HEK293 (cell line): ENCODE results near the gene SLK.

Source experiments
- CTCF ChIP-seq: fragments of 450-650 bp; formaldehyde crosslinking; IDR thresholded peaks from 2 replicates; pipeline ENCODE4 v1.5.1; 2016; ENCODE audit warnings: missing biosample characterization, missing genetic modification characterization
- FEZF1 ChIP-seq: fragments of 450-650 bp; formaldehyde crosslinking; IDR thresholded peaks from 2 replicates; pipeline ENCODE4 v1.5.1; 2016; ENCODE audit warnings: missing biosample characterization, missing genetic modification characterization
- IKZF3 ChIP-seq: fragments of 450-650 bp; IDR thresholded peaks from 2 replicates; pipeline ENCODE4 v1.5.0; 2018; ENCODE audit warnings: missing biosample characterization, mild to moderate bottlenecking, missing genetic modification characterization, moderate library complexity
- KLF8 ChIP-seq: fragments of 450-650 bp; formaldehyde crosslinking; IDR thresholded peaks from 2 replicates; pipeline ENCODE4 v1.5.1; 2016; ENCODE audit warnings: missing biosample characterization, missing genetic modification characterization
- MEIS1 ChIP-seq: sonication (generic); formaldehyde crosslinking; IDR thresholded peaks from 2 replicates; pipeline ENCODE4 v1.8.1; 2022; ENCODE audit warnings: missing genetic modification reagents, mild to moderate bottlenecking, borderline replicate concordance
- REPIN1 ChIP-seq: fragments of 450-650 bp; formaldehyde crosslinking; IDR thresholded peaks from 2 replicates; pipeline ENCODE4 v1.5.1; 2017; ENCODE audit warnings: missing biosample characterization, missing genetic modification characterization, low read depth
- SCRT1 ChIP-seq: fragments of 450-650 bp; formaldehyde crosslinking; IDR thresholded peaks from 2 replicates; pipeline ENCODE4 v1.5.1; 2016; ENCODE audit warnings: missing biosample characterization, missing genetic modification characterization, borderline replicate concordance
- SETDB1 ChIP-seq: IDR thresholded peaks from one replicate; pipeline ENCODE4 v1.6.1; 2017; ENCODE audit warnings: mild to moderate bottlenecking, low read length, moderate library complexity, mixed read lengths; ENCODE audit not compliant: insufficient read length
- SP7 ChIP-seq: fragments of 450-650 bp; formaldehyde crosslinking; IDR thresholded peaks from 2 replicates; pipeline ENCODE4 v1.5.1; 2016; ENCODE audit warnings: missing biosample characterization, missing genetic modification characterization
- ZBTB10 ChIP-seq: fragments of 450-650 bp; formaldehyde crosslinking; IDR thresholded peaks from 2 replicates; pipeline ENCODE4 v1.5.1; 2016; ENCODE audit warnings: missing biosample characterization, missing genetic modification characterization
- ZBTB20 ChIP-seq: fragments of 450-650 bp; formaldehyde crosslinking; IDR thresholded peaks from 2 replicates; pipeline ENCODE4 v1.5.1; 2016; ENCODE audit warnings: missing biosample characterization, missing genetic modification characterization
- ZBTB48 ChIP-seq: fragments of 450-650 bp; formaldehyde crosslinking; IDR thresholded peaks from 2 replicates; pipeline ENCODE4 v1.5.1; 2016; ENCODE audit warnings: missing biosample characterization, missing genetic modification characterization
- ZEB2 ChIP-seq: fragments of 450-650 bp; formaldehyde crosslinking; IDR thresholded peaks from 2 replicates; pipeline ENCODE4 v1.5.1; 2016; ENCODE audit warnings: missing biosample characterization, missing genetic modification characterization
- ZFP41 ChIP-seq: fragments of 450-650 bp; formaldehyde crosslinking; IDR thresholded peaks from 2 replicates; pipeline ENCODE4 v1.5.1; 2016; ENCODE audit warnings: missing biosample characterization, missing genetic modification characterization, borderline replicate concordance
- ZFP69B ChIP-seq: fragments of 450-650 bp; formaldehyde crosslinking; IDR thresholded peaks from 2 replicates; pipeline ENCODE4 v1.5.1; 2016; ENCODE audit warnings: missing biosample characterization, missing genetic modification characterization
- ZNF2 ChIP-seq: fragments of 450-650 bp; formaldehyde crosslinking; IDR thresholded peaks from 2 replicates; pipeline ENCODE4 v1.5.1; 2016; ENCODE audit warnings: missing biosample characterization, missing genetic modification characterization
- ZNF223 ChIP-seq: fragments of 450-650 bp; formaldehyde crosslinking; IDR thresholded peaks from 2 replicates; pipeline ENCODE4 v1.5.1; 2016; ENCODE audit warnings: missing biosample characterization, missing genetic modification characterization
- ZNF239 ChIP-seq: fragments of 450-650 bp; formaldehyde crosslinking; IDR thresholded peaks from 2 replicates; pipeline ENCODE4 v1.5.1; 2016; ENCODE audit warnings: missing biosample characterization, missing genetic modification characterization
- ZNF324 ChIP-seq: fragments of 450-650 bp; formaldehyde crosslinking; IDR thresholded peaks from 2 replicates; pipeline ENCODE4 v1.5.1; 2016; ENCODE audit warnings: missing biosample characterization, missing genetic modification characterization
- ZNF341 ChIP-seq: fragments of 450-650 bp; formaldehyde crosslinking; IDR thresholded peaks from 2 replicates; pipeline ENCODE4; 2016; ENCODE audit warnings: low read depth, missing biosample characterization, missing genetic modification characterization
- ZNF501 ChIP-seq: fragments of 450-650 bp; formaldehyde crosslinking; IDR thresholded peaks from 2 replicates; pipeline ENCODE4 v1.5.1; 2016; ENCODE audit warnings: missing biosample characterization, missing genetic modification characterization
- ZNF549 ChIP-seq: fragments of 450-650 bp; IDR thresholded peaks from 2 replicates; pipeline ENCODE4 v1.5.1; 2018; ENCODE audit warnings: missing biosample characterization, missing genetic modification characterization, mild to moderate bottlenecking, inconsistent platforms, moderate library complexity
- ZNF555 ChIP-seq: fragments of 450-650 bp; formaldehyde crosslinking; conservative IDR thresholded peaks from 2 replicates; pipeline ENCODE4 v1.5.1; 2017; ENCODE audit warnings: missing biosample characterization, mild to moderate bottlenecking, missing genetic modification characterization, inconsistent platforms
- ZNF571 ChIP-seq: fragments of 450-650 bp; formaldehyde crosslinking; IDR thresholded peaks from 2 replicates; pipeline ENCODE4 v1.5.0; 2017; ENCODE audit warnings: missing biosample characterization, missing genetic modification characterization
- ZNF621 ChIP-seq: fragments of 450-650 bp; formaldehyde crosslinking; IDR thresholded peaks from 2 replicates; pipeline ENCODE4 v1.5.1; 2017; ENCODE audit warnings: missing biosample characterization, missing genetic modification characterization
- ZNF654 ChIP-seq: fragments of 450-650 bp; formaldehyde crosslinking; IDR thresholded peaks from 2 replicates; pipeline ENCODE4 v1.5.1; 2016; ENCODE audit warnings: low read depth, missing biosample characterization, missing genetic modification characterization
- ZNF785 ChIP-seq: fragments of 450-650 bp; formaldehyde crosslinking; IDR thresholded peaks from 2 replicates; pipeline ENCODE4 v1.5.1; 2016; ENCODE audit warnings: missing biosample characterization, missing genetic modification characterization
- ZNF791 ChIP-seq: fragments of 450-650 bp; formaldehyde crosslinking; IDR thresholded peaks from 2 replicates; pipeline ENCODE4 v1.5.1; 2016; ENCODE audit warnings: missing biosample characterization, missing genetic modification characterization
- ZSCAN23 ChIP-seq: fragments of 450-650 bp; formaldehyde crosslinking; IDR thresholded peaks from 2 replicates; pipeline ENCODE4 v1.5.1; 2016; ENCODE audit warnings: missing biosample characterization, missing genetic modification characterization
- ZSCAN5A ChIP-seq: fragments of 450-650 bp; formaldehyde crosslinking; IDR thresholded peaks from 2 replicates; pipeline ENCODE4 v1.5.1; 2016; ENCODE audit warnings: missing biosample characterization, missing genetic modification characterization
- TF ChIP-seq, protein P1 (sequence below): fragments of 450-650 bp; formaldehyde crosslinking; IDR thresholded peaks from 2 replicates; pipeline ENCODE4 v1.5.1; 2016; ENCODE audit warnings: missing biosample characterization, missing genetic modification characterization
- TF ChIP-seq, protein P2 (sequence below): fragments of 450-650 bp; formaldehyde crosslinking; IDR thresholded peaks from 2 replicates; pipeline ENCODE4 v1.5.1; 2017; ENCODE audit warnings: missing biosample characterization, missing genetic modification characterization
- TF ChIP-seq, protein P3 (sequence below): fragments of 450-650 bp; IDR thresholded peaks from 2 replicates; pipeline ENCODE4 v1.5.1; 2018; ENCODE audit warnings: missing biosample characterization, mild to moderate bottlenecking, missing genetic modification characterization

SLK gene

DNA sequence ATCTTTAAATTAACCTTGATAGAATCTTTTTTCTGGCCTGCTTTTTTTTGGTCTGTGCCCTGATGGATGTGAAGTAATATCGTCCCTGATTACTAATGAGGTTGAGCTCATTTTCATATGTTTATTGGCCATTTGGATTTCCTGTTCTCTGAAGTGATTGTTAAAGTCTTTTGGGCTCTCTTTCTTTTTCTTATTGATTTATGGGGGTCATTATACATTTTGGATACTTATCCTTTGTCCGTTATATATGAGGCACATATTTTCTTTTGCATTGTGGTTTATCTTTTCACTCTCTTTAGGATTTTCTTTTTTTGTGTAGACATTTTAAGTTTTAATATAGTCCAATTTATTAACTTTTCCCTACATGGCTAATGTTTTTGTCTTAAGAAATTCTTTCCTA, 12.6 kb downstream of the SLK start (continued):
- TF ChIP-seq, protein P1, sequence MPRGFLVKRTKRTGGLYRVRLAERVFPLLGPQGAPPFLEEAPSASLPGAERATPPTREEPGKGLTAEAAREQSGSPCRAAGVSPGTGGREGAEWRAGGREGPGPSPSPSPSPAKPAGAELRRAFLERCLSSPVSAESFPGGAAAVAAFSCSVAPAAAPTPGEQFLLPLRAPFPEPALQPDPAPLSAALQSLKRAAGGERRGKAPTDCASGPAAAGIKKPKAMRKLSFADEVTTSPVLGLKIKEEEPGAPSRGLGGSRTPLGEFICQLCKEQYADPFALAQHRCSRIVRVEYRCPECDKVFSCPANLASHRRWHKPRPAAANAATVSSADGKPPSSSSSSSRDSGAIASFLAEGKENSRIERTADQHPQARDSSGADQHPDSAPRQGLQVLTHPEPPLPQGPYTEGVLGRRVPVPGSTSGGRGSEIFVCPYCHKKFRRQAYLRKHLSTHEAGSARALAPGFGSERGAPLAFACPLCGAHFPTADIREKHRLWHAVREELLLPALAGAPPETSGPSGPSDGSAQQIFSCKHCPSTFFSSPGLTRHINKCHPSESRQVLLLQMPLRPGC (tag by site-specific recombination) = no peak
- TF ChIP-seq ZBTB10 (tag by site-specific recombination) (no peak), ZNF549 (tag by site-specific recombination) (no peak), ZNF621 (tag by site-specific recombination) (no peak), ZFP41 (tag by site-specific recombination) (no peak), ZNF239 (tag by site-specific recombination) (no peak), CTCF (no peak), REPIN1 (tag by site-specific recombination) (no peak), ZNF791 (tag by site-specific recombination) (no peak), ZNF324 (tag by site-specific recombination) (no peak), ZBTB20 (tag by site-specific recombination) (no peak), ZNF571 (no peak), ZNF555 (tag by site-specific recombination) (no peak), ZNF501 (tag by site-specific recombination) (no peak), ZNF2 (tag by site-specific recombination) (peak; percentile 72; the same call in 1 of the 2 replicates), SCRT1 (no peak), ZSCAN23 (tag by site-specific recombination) (no peak), MEIS1 (CRISPR knock-in tag) (no peak), KLF8 (tag by site-specific recombination) (no peak), FEZF1 (peak; percentile 91), ZSCAN5A (tag by site-specific recombination) (no peak), ZNF341 (tag by site-specific recombination) (no peak), SP7 (tag by site-specific recombination) (no peak; the same call in 1 of the 2 replicates), ZBTB48 (tag by site-specific recombination) (no peak), ZFP69B (tag by site-specific recombination) (no peak), SETDB1 (no peak), ZNF785 (no peak), ZEB2 (tag by site-specific recombination) (peak; percentile 82), ZNF654 (tag by site-specific recombination) (no peak), IKZF3 (tag by site-specific recombination) (no peak), ZNF223 (tag by site-specific recombination) (no peak)
- TF ChIP-seq, protein P2, sequence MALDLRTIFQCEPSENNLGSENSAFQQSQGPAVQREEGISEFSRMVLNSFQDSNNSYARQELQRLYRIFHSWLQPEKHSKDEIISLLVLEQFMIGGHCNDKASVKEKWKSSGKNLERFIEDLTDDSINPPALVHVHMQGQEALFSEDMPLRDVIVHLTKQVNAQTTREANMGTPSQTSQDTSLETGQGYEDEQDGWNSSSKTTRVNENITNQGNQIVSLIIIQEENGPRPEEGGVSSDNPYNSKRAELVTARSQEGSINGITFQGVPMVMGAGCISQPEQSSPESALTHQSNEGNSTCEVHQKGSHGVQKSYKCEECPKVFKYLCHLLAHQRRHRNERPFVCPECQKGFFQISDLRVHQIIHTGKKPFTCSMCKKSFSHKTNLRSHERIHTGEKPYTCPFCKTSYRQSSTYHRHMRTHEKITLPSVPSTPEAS (tag by site-specific recombination) = no peak
- TF ChIP-seq, protein P3, sequence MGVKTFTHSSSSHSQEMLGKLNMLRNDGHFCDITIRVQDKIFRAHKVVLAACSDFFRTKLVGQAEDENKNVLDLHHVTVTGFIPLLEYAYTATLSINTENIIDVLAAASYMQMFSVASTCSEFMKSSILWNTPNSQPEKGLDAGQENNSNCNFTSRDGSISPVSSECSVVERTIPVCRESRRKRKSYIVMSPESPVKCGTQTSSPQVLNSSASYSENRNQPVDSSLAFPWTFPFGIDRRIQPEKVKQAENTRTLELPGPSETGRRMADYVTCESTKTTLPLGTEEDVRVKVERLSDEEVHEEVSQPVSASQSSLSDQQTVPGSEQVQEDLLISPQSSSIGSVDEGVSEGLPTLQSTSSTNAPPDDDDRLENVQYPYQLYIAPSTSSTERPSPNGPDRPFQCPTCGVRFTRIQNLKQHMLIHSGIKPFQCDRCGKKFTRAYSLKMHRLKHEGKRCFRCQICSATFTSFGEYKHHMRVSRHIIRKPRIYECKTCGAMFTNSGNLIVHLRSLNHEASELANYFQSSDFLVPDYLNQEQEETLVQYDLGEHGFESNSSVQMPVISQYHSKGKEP (tag by site-specific recombination) = no peak
